Astrocyte (in vitro differentiated cells and primary cell): ENCODE results near the gene PTTG2. TPM values are rescaled to one million over a fixed set of nuclear protein-coding genes. Genes with fewer than 3 reads are reported as not detected.

Experiments
- DNase-seq: peaks from one replicate; pipeline ENCODE4 v3.0.0-alpha.2; 2010; ENCODE audit warnings: low read depth
- FAIRE-seq: peaks from 2 replicates; lab custom pipeline; 2011; peaks lifted over from hg19 to GRCh38; lab: Jason Lieb, UNC
- H2AFZ ChIP-seq: 2 replicates; pipeline ENCODE4 v1.6.0; 2012; ENCODE audit warnings: low read depth, low read length, inconsistent platforms
- H3K27ac ChIP-seq: 2 replicates; pipeline ENCODE4 v1.5.1; 2011; ENCODE audit warnings: low read depth, low read length, inconsistent platforms
- H3K27me3 ChIP-seq: 2 replicates; pipeline ENCODE4 v1.6.0; 2011; ENCODE audit warnings: low read length, inconsistent platforms; ENCODE audit not compliant: insufficient read depth
- H3K36me3 ChIP-seq: 2 replicates; pipeline ENCODE4 v1.5.1; 2011; ENCODE audit warnings: low read length, inconsistent platforms; ENCODE audit not compliant: insufficient read depth
- H3K4me1 ChIP-seq: 2 replicates; pipeline ENCODE4 v1.5.1; 2011; ENCODE audit warnings: low read length, inconsistent platforms; ENCODE audit not compliant: insufficient read depth
- H3K4me2 ChIP-seq: 2 replicates; pipeline ENCODE4 v1.6.0; 2012; ENCODE audit warnings: low read length, inconsistent platforms
- H3K4me3 ChIP-seq: 2 replicates; pipeline ENCODE4 v1.5.1; 2011; ENCODE audit warnings: low read depth, mild to moderate bottlenecking, low read length, inconsistent platforms; ENCODE audit not compliant: insufficient read depth
- H3K79me2 ChIP-seq: 2 replicates; pipeline ENCODE4 v1.6.0; 2012; ENCODE audit warnings: mild to moderate bottlenecking, low read length, inconsistent platforms; ENCODE audit not compliant: insufficient read depth
- H3K9ac ChIP-seq: 2 replicates; pipeline ENCODE4 v1.6.0; 2012; ENCODE audit warnings: mild to moderate bottlenecking, low read length, inconsistent platforms
- H3K9me3 ChIP-seq: 2 replicates; pipeline ENCODE4 v1.5.1; 2012; ENCODE audit warnings: low read depth, mild to moderate bottlenecking, low read length, inconsistent platforms; ENCODE audit not compliant: insufficient read depth
- H4K20me1 ChIP-seq: 2 replicates; pipeline ENCODE4 v1.6.0; 2012; ENCODE audit warnings: low read length, inconsistent platforms; ENCODE audit not compliant: insufficient read depth
- H3K27ac Mint-ChIP-seq: one replicate; pipeline ENCODE4 v1.8.0; 2021; ENCODE audit warnings: mild to moderate bottlenecking, mixed read lengths; ENCODE audit not compliant: unreplicated experiment
- H3K27me3 Mint-ChIP-seq: one replicate; pipeline ENCODE4 v1.8.0; 2021; ENCODE audit warnings: low read depth, mixed read lengths; ENCODE audit not compliant: unreplicated experiment
- H3K36me3 Mint-ChIP-seq: one replicate; pipeline ENCODE4 v1.8.0; 2021; ENCODE audit warnings: low read depth, mixed read lengths; ENCODE audit not compliant: unreplicated experiment
- H3K4me1 Mint-ChIP-seq: one replicate; pipeline ENCODE4 v1.8.0; 2021; ENCODE audit warnings: low read depth, mixed read lengths; ENCODE audit not compliant: unreplicated experiment
- H3K4me3 Mint-ChIP-seq: one replicate; pipeline ENCODE4 v1.8.0; 2021; ENCODE audit warnings: mild to moderate bottlenecking, moderate library complexity, mixed read lengths; ENCODE audit not compliant: unreplicated experiment
- H3K9me3 Mint-ChIP-seq: one replicate; pipeline ENCODE4 v1.8.0; 2021; ENCODE audit warnings: mild to moderate bottlenecking, mixed read lengths; ENCODE audit not compliant: unreplicated experiment
- CTCF ChIP-seq: IDR thresholded peaks from 2 replicates; pipeline ENCODE4 v1.5.1; 2011; ENCODE audit warnings: low read depth, mild to moderate bottlenecking, inconsistent platforms, low read length, moderate library complexity; ENCODE audit not compliant: insufficient read depth
- EZH2 ChIP-seq: IDR thresholded peaks from 2 replicates; pipeline ENCODE4 v1.6.1; 2012; ENCODE audit warnings: mild to moderate bottlenecking, low read length, inconsistent platforms; ENCODE audit not compliant: insufficient read depth
- total RNA-seq: library from RNA; stranded (reverse); gene quantifications from 2 replicates; pipeline ENCODE4 v1.2.1, GENCODE V29; 2021

PTTG2 gene
- total RNA-seq, 1 donor from 2014 or later = not detected

- H3K4me1 Mint-ChIP-seq = peaks cover 25% of the 10 kb centered on the region
- Histone ChIP-seq H3K4me1 (peaks cover 23% of the 10 kb centered on the region), H3K9me3 (no peaks in the 10 kb centered on the region), H3K4me2 (peak overlapping the region; percentile 54), H3K4me3 (no peak overlapping the region), H3K27me3 (no peaks in the 10 kb centered on the region), H3K36me3 (no peaks in the 10 kb centered on the region), H2AFZ (no peak overlapping the region), H3K9ac (no peak overlapping the region), H3K79me2 (peaks cover 83% of the 10 kb centered on the region), H3K27ac (peak overlapping the region; percentile 1), H4K20me1 (peaks cover 21% of the 10 kb centered on the region)
- no peaks in the 10 kb centered on the region for H3K27me3 Mint-ChIP-seq
- H3K4me3 Mint-ChIP-seq = peak overlapping the region; percentile 54
- DNase-seq (peak; percentile 52), FAIRE-seq (peak; percentile 39)
- peak overlapping the region; percentile 7 for H3K27ac Mint-ChIP-seq
- TF ChIP-seq CTCF (no peak), EZH2 (no peak)
- no peaks in the 10 kb centered on the region for H3K36me3 Mint-ChIP-seq
- H3K9me3 Mint-ChIP-seq = no peaks in the 10 kb centered on the region
These were observed 21.9 kb downstream of the PTTG2 start for GRCh38 chr4:37981844-37982720.

- Mint-ChIP-seq H3K27ac (no peak overlapping the region), H3K9me3 (no peaks in the 10 kb centered on the region), H3K27me3 (no peaks in the 10 kb centered on the region), H3K4me3 (no peak overlapping the region), H3K36me3 (no peaks in the 10 kb centered on the region), H3K4me1 (peaks cover 25% of the 10 kb centered on the region)
- DNase-seq (no peak), FAIRE-seq (no peak)
- H3K9me3 ChIP-seq = no peaks in the 10 kb centered on the region
- H3K4me3 ChIP-seq = no peak overlapping the region
- peak overlapping the region; percentile 54 for H3K4me2 ChIP-seq
- no peaks in the 10 kb centered on the region for H3K27me3 ChIP-seq
- peaks cover 24% of the 10 kb centered on the region for H4K20me1 ChIP-seq
- H3K79me2 ChIP-seq = peaks cover 89% of the 10 kb centered on the region
- no peaks in the 10 kb centered on the region for H3K36me3 ChIP-seq
- H3K27ac ChIP-seq = peak overlapping the region; percentile 1
- no peak overlapping the region for H2AFZ ChIP-seq
- peaks cover 23% of the 10 kb centered on the region for H3K4me1 ChIP-seq
- no peak for TF ChIP-seq EZH2
- TF ChIP-seq CTCF = no peak
- no peak overlapping the region for H3K9ac ChIP-seq
These were observed 22.5 kb downstream of the PTTG2 start for GRCh38 chr4:37982736-37983135.

- no peak overlapping the region for H3K27ac Mint-ChIP-seq
- H3K4me3 Mint-ChIP-seq = no peak overlapping the region
- no peak overlapping the region for H3K27ac ChIP-seq
- H3K9ac ChIP-seq = no peak overlapping the region
- no peak overlapping the region for H3K4me3 ChIP-seq
- H3K4me1 Mint-ChIP-seq = peaks cover 23% of the 10 kb centered on the region
- DNase-seq = no peak
- peak; percentile 17 for FAIRE-seq
- peaks cover 14% of the 10 kb centered on the region for H3K4me1 ChIP-seq
- no peaks in the 10 kb centered on the region for H3K27me3 ChIP-seq
- no peaks in the 10 kb centered on the region for H3K27me3 Mint-ChIP-seq
- no peaks in the 10 kb centered on the region for H3K9me3 Mint-ChIP-seq
- H3K79me2 ChIP-seq = peaks cover 89% of the 10 kb centered on the region
- no peaks in the 10 kb centered on the region for H3K9me3 ChIP-seq
- TF ChIP-seq CTCF (no peak), EZH2 (no peak)
- no peak overlapping the region for H3K4me2 ChIP-seq
- H4K20me1 ChIP-seq = peaks cover 35% of the 10 kb centered on the region
- H3K36me3 Mint-ChIP-seq = no peaks in the 10 kb centered on the region
- no peaks in the 10 kb centered on the region for H3K36me3 ChIP-seq
- H2AFZ ChIP-seq = no peak overlapping the region
These were observed 23.8 kb downstream of the PTTG2 start for GRCh38 chr4:37983951-37984350.
